AG09309 (cell line): ENCODE measurements around the gene ZFHX3.

Experiments
- DNase-seq: peaks from one replicate; pipeline ENCODE4 v3.0.0-alpha.2; 2010; ENCODE audit warnings: low read depth
- H3K4me3 ChIP-seq: 2 replicates; pipeline ENCODE4 v1.5.1; 2011; ENCODE audit warnings: mild to moderate bottlenecking, low read depth, low read length, moderate library complexity; ENCODE audit not compliant: control insufficient read depth
- CTCF ChIP-seq: IDR thresholded peaks from 2 replicates; pipeline ENCODE4 v1.5.1; 2011; ENCODE audit warnings: mild to moderate bottlenecking, low read depth, low read length, inconsistent platforms; ENCODE audit not compliant: insufficient read depth, control insufficient read depth; ENCODE audit errors: missing control alignments

Gene ZFHX3

GRCh38 chr16:72785171-72785570 lies 262.8 kb downstream of the ZFHX3 start:
- no peak overlapping the region for H3K4me3 ChIP-seq
- DNase-seq: no peak
- no peak for TF ChIP-seq CTCF

- no peak for TF ChIP-seq CTCF
- no peak for DNase-seq
- H3K4me3 ChIP-seq: no peak overlapping the region
These were observed 264.1 kb downstream of the ZFHX3 start for GRCh38 chr16:72783716-72784318.

- no peak overlapping the region for H3K4me3 ChIP-seq
- no peak for TF ChIP-seq CTCF
- DNase-seq: no peak
These were observed 278.1 kb downstream of the ZFHX3 start for GRCh38 chr16:72769876-72770275.

- no peak overlapping the region for H3K4me3 ChIP-seq
- no peak for DNase-seq
- TF ChIP-seq CTCF: no peak
These were observed 279.3 kb downstream of the ZFHX3 start for GRCh38 chr16:72768591-72768990.

GRCh38 chr16:72766506-72766905 lies 281.4 kb downstream of the ZFHX3 start:
- no peak overlapping the region for H3K4me3 ChIP-seq
- no peak for DNase-seq
- no peak for TF ChIP-seq CTCF

GRCh38 chr16:72764015-72764654 lies 283.8 kb downstream of the ZFHX3 start:
- H3K4me3 ChIP-seq: no peak overlapping the region
- no peak for TF ChIP-seq CTCF
- DNase-seq: no peak
